SK-N-SH treated with all-trans-retinoic acid at 6 μM for 48 hours (cell line): ENCODE results near the gene NRL.

Source experiments
- ARNTL ChIP-seq: fragments of 450-650 bp; formaldehyde crosslinking; IDR thresholded peaks from 2 replicates; pipeline ENCODE4 v1.5.0; 2020; ENCODE audit warnings: low read depth, mild to moderate bottlenecking, moderate library complexity, borderline replicate concordance
- CSDC2 ChIP-seq: fragments of 250-450 bp; sonication (Bioruptor Pico); IDR thresholded peaks from 2 replicates; pipeline ENCODE4 v1.5.0; 2020; ENCODE audit warnings: mild to moderate bottlenecking, moderate library complexity
- GLIS3 ChIP-seq: fragments of 250-450 bp; sonication (Bioruptor Pico); IDR thresholded peaks from 2 replicates; pipeline ENCODE4 v1.5.0; 2020; ENCODE audit warnings: mild to moderate bottlenecking, moderate library complexity
- OSR1 ChIP-seq: fragments of 250-450 bp; sonication (Bioruptor Pico); IDR thresholded peaks from 2 replicates; pipeline ENCODE4 v1.8.0; 2022; ENCODE audit warnings: moderate library complexity, mild to moderate bottlenecking, inconsistent platforms
- RARB ChIP-seq: fragments of 250-450 bp; sonication (Bioruptor Pico); IDR thresholded peaks from 2 replicates; pipeline ENCODE4 v1.8.0; 2021; ENCODE audit warnings: mild to moderate bottlenecking, moderate library complexity
- SNAI2 ChIP-seq: fragments of 250-450 bp; sonication (Bioruptor Pico); IDR thresholded peaks from 2 replicates; pipeline ENCODE4 v1.5.0; 2020; ENCODE audit warnings: mild to moderate bottlenecking, moderate library complexity
- ZC3H10 ChIP-seq: fragments of 250-450 bp; sonication (Bioruptor Pico); IDR thresholded peaks from 2 replicates; pipeline ENCODE4 v1.5.1; 2021; ENCODE audit warnings: mild to moderate bottlenecking, moderate library complexity
- ZFP30 ChIP-seq: fragments of 450-650 bp; formaldehyde crosslinking; IDR thresholded peaks from 2 replicates; pipeline ENCODE4 v1.5.0; 2022; ENCODE audit warnings: mild to moderate bottlenecking, moderate library complexity
- TF ChIP-seq, protein P1 (sequence below): fragments of 250-450 bp; sonication (Bioruptor Pico); IDR thresholded peaks from 2 replicates; pipeline ENCODE4 v1.8.0; 2020; ENCODE audit warnings: mild to moderate bottlenecking, moderate library complexity, borderline replicate concordance

DNA sequence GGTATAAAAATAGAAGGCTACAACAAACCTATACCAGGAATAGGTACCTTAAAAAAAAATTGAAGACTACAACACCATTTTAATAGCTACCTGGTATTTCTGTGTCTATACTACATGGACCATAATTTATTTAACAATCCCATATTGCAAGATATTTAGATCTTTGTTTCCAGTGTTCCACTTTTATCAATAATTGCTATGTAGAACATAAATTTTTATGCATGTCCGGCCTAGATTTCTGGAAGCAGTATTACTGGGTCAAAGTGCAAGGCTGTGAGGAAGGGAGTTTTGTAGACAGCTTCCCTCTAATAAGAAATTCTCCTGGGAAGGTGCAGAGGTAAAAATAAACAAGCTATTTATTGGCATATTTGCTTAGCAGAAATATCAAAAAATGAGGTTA is 4.2 kb downstream of the NRL start:
- TF ChIP-seq CSDC2: no peak
- no peak for TF ChIP-seq ZC3H10 (CRISPR knock-in tag)
- TF ChIP-seq, protein P1, sequence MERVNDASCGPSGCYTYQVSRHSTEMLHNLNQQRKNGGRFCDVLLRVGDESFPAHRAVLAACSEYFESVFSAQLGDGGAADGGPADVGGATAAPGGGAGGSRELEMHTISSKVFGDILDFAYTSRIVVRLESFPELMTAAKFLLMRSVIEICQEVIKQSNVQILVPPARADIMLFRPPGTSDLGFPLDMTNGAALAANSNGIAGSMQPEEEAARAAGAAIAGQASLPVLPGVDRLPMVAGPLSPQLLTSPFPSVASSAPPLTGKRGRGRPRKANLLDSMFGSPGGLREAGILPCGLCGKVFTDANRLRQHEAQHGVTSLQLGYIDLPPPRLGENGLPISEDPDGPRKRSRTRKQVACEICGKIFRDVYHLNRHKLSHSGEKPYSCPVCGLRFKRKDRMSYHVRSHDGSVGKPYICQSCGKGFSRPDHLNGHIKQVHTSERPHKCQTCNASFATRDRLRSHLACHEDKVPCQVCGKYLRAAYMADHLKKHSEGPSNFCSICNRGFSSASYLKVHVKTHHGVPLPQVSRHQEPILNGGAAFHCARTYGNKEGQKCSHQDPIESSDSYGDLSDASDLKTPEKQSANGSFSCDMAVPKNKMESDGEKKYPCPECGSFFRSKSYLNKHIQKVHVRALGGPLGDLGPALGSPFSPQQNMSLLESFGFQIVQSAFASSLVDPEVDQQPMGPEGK (CRISPR knock-in tag): no peak
- no peak for TF ChIP-seq RARB (CRISPR knock-in tag)
- no peak for TF ChIP-seq OSR1 (CRISPR knock-in tag)
- TF ChIP-seq ZFP30: no peak
- TF ChIP-seq SNAI2 (CRISPR knock-in tag): no peak
- TF ChIP-seq GLIS3 (CRISPR knock-in tag): no peak
- TF ChIP-seq ARNTL (CRISPR knock-in tag): no peak
